HG02973 (cell line): ENCODE results near the gene NEK9.
A peak's percentile ranks its signal among the peaks of the same experiment; 100 is the strongest.
"Not testable (repeated sequence)": the region's sequence is repeated elsewhere in the genome, so short reads cannot be mapped to it uniquely, and the experiment has no call there.

Source experiments
- ATAC-seq: cut with Tn5 transposase; IDR thresholded peaks from one replicate; pipeline ENCODE4 v1.9.1; 2021; ENCODE audit warnings: moderate library complexity; ENCODE audit not compliant: unreplicated experiment

Gene NEK9

DNA sequence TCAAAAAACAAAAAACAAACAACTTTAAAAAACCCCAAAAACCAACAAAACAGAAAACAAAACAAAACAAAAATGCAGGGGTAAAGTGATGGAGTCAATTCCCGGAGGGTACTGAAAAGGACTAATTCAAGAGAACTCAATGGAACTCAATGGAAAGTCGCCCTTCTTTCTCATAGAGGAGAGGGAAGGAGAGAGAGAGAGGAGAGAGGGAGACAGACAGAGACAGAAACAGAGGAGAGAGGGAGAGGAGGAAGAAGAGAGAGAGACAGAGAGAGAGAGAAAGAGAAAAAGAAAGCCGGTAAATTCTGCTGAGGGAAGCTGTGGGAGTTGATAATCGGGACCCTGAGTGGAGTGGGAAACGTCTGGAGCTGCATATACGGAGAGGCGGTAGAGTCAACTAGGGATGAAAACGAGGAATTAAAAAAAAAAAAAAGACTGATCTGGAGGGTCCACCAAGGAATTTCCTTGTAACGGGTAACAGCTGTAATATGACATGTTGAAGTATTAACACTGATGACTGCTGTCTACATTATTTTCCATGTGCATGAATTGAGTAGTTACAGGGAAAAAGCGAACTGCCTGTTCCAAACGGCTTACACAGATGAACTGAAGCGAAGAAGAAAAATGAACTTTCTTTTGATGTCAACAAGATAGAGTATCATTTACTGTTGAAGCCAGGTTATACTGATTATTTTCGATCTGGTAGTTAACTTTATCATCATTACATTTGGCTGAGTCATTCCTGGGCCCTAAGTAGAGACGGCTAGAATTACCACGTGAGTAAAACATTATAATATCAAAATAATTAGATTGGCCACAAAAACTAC, 58.3 kb downstream of the NEK9 start:
- ATAC-seq: no peak

DNA sequence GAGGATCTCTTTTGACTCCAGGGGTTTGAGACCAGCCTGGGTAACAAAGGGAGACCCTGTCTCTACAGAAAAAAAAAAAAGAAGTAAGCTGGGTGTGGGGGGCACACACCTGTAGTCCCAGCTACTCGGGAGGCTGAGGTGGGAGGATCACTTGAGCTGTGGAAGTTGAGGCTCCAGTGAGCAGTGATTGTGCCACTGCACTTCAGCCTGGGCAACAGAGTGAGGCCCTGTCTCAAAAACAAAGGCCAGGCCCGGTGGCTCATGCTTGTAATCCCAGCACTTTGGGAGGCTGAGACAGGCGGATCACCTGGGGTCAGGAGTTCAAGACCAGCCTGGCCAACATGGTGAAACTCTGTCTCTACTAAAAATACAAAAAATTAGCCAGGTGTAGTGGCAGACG, 59.1 kb downstream of the NEK9 start:
- not testable (repeated sequence) for ATAC-seq

DNA sequence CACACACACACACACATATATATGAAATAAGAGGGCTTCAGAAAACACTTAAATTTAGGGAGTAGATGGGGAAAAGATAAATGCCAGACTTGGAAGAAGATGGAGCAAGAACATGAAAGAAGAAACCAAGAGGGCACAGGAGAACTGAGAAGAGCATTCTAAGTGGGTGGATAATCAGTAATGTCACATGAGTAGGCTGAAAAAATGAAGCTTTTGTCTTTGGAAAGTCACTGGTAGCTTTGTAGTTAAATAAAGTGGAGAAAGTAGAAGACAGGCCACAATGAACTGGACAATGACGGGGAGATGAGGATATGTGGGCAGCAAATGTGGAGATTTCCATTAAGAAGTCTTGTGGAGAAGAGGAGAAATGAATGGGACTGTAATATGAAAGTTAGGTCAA, 59.6 kb downstream of the NEK9 start:
- no peak for ATAC-seq

DNA sequence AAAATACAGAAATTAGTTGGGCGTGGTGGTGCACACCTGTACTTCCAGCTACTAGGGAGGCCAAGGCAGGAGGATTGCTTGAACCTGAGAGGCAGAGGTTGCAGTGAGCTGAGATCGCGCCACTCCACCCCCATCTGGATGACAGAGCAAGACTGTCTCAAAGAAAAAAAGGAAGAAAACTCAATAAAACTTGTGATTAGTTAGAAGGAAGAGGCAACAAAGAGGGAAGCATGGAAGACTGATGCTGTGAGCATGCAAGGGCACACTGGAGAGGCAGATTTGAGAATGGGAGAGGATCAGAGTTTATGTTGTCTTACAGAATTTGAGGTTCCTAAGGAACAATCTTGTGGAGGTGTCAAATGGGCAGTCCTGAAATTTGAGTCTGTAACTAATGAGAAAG, 60.2 kb downstream of the NEK9 start:
- no peak for ATAC-seq

DNA sequence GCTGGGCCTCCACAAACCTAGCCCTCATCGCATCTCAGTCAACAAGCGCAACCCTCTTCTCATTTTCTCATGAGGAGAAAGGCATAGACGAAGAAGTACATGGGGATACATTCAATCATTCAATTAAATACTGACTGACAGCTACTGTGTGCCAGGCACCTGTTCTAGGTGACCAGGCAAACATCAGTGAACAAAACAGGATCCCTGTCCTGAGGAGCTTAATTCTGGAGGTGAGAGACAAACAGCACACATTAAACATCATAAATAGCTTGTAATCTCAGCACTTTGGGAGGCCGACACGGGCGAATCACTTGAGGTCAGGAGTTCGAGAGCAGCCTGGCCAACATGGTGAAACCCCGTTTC, 62.7 kb downstream of the NEK9 start:
- ATAC-seq: no peak

DNA sequence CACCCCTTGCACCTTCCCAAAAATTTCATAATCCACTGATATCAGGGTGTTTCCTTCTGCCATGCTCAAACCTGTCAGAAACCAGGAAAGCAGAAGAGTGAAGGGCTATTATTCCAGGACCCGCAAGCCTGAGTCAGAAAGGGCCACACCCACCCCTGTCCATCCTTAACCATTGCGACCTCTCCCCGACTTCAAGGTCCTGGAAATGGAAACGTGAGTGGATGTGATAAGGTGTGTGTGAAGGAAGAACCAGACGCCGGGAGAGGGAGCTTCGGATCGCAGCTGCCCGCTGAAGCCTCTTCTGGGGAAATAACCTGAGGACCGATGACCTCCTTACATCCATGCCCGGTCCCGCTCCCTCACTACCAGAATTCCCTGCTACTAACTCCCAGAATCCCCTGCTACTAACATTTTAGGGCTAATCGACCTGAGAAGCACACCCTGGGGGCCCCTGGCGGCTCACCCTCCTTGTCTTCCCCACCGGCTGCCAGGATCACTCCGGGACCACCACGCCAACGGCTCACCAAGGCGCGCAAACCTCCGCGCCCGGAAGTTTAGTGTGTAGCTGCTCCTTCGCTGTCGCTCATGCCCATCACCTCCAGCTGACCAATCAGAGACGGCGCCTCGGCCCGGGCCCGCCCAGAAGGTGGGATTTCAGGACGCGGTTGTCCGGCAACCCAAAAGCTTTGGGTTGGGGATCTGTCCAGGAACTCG, 63.2 kb downstream of the NEK9 start, which contains the start of gene ACYP1:
Gene ACYP1 (minus strand): TSS at position 534 of the 714 bp plus-strand sequence. CDS start 471 bp downstream, at position 63.
- peak; percentile 97 for ATAC-seq

GRCh38 chr14:75063013-75063412, 63.8 kb downstream of the NEK9 start:
- no peak for ATAC-seq

GRCh38 chr14:75060420-75060819, 66.4 kb downstream of the NEK9 start:
- no peak for ATAC-seq

DNA sequence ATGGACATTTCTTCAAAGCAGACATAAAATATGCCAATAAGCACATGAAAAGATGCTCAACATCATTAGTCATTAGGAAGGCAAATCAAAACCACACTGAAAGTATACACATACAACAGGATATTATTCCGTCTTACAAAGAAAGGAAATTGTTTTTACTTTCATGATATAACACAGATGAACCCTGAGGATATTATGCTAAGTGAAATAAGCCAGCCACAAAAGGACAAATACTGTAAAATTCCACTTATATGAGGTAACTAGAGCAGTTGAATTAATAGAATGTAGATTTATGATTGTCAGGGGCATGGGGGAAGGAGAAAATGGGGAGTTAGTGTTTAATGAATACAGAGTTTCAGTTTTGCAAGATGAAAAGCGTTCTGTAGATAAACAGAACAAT, 67.2 kb downstream of the NEK9 start:
- no peak for ATAC-seq

DNA sequence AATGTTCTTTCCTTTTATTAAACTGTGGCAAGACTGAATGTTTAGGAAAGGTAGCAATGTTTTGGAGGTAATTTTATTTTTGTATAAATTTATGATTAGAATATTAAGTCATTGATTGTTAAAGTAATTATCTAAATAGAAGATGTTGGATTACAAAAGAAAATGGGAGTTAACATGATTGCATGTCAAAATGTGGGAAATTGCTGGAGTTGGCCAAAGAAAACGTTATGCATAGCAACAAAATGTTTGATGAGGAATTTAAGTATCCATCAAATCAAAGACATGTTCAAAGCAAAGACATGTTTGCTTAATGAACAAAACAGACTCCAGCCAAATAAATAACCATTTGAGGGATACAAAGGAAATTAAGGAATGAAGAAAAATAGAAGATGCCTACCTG, 72.4 kb downstream of the NEK9 start:
- ATAC-seq: no peak

- no peak for ATAC-seq
These were observed 73.2 kb downstream of the NEK9 start for GRCh38 chr14:75053396-75054291.

DNA sequence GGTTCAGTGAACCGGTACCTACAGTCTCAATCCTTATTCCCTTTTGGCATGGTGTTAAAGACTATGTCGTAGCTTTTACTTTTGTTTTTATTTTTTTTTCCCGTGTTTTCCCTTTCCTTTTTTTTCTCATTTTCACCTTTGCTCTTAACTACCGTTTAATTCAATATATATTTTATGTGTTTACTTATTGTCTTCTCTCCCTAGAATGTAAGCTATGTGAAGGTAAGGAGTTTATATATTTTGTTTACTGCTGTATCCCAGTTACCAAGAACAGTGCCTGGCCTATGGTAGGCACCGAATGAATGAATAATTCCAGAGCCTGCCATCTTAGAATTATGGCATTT, 75.3 kb downstream of the NEK9 start:
- no peak for ATAC-seq

DNA sequence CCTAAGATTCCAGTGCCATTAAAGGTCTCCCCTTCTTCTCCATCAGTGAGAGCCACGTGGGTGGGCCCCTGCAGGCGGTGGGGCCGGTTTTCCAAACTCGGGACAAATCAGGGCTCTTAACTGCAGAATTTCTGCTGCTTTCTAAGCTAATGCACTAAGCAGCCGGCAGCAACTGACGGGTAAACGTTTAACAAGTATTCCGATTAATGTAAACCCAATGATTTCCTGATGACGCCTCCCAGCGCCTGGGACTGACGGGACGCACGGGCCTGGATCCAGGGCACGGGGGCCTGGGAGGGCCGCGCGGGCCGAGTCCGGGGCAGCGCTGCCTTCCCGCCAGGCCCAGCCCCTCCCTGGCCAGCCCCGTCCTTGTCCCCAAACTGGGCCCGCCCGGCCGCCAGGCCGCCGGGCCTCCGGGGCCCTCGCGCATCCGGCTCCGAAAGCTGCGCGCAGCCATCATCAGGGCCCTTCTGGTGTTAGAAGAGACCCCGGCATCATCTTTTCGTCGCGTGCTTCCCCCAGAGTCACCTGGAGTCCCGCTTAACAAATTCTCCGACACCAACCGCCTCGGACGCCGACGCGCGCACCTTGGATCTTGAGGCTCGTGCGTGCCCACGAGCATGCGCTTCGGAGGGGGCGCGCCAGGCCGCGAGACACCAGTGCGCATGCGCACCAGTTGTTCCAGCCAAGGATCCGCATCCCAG, 75.8 kb downstream of the NEK9 start, which contains the start of gene MLH3:
Gene MLH3 (minus strand): TSS at position 616 of the 704 bp plus-strand sequence. CDS start 1,812 bp downstream, outside the sequence.
- ATAC-seq: peak; percentile 56

GRCh38 chr14:75049731-75050201, 77.1 kb downstream of the NEK9 start:
- no peak for ATAC-seq

DNA sequence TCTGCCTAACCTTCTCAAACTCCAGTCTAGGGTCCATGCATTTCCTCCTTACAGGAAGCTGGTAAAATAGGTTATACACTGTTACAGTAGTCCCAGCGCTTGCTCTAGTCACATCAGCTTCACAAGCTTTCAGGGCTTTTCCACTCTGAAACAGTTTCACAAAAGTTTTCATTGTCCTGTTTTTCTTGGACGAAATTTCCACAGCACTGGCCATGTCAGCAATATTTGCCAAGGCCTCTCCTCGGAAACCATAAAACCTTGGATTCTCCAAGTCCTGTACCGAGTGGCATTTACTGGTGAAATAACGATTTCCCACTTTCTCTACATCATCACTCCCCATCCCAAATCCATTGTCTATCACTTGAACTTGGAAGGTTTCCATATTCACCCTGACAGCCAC, 77.7 kb downstream of the NEK9 start:
- ATAC-seq: no peak

- no peak for ATAC-seq
These were observed 78.7 kb downstream of the NEK9 start for GRCh38 chr14:75048101-75048500.

DNA sequence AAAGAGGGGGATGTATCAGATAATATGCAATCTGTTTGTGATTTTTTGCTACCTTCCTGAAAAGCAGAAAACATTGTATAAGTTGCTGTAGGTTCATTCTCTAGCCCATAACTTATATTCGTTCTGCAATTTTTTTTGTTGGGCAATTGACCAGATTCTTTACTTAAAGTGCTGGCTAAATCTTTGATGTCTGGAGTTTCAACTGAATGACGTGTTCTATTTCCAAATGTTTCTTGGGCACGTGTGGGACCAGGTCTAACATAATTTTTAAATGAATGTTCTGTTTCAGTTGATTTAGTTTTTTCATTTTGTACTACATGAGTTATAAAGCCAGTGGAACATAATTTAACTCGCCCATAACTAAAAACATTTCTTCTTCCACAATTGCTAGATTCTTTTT, 79.3 kb downstream of the NEK9 start:
- no peak for ATAC-seq

DNA sequence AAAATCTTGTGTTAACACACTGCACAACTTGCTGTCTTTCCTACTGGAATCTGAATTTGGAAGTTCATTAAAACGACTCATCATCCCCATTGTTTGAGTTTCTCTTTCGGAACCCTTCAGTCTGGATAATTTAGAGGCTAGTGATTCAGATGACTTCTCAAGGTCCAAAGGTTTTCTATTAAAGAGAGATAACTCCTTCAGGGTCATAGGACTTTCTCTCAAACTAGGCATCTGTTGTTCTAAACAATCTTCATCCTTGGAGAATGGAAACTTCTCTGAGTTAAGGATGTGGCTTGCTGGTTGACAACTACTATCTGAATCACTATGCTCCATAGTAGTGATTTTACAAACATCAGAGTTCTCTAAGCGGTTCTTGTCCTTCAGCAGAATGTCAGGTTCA, 79.9 kb downstream of the NEK9 start:
- ATAC-seq: no peak

DNA sequence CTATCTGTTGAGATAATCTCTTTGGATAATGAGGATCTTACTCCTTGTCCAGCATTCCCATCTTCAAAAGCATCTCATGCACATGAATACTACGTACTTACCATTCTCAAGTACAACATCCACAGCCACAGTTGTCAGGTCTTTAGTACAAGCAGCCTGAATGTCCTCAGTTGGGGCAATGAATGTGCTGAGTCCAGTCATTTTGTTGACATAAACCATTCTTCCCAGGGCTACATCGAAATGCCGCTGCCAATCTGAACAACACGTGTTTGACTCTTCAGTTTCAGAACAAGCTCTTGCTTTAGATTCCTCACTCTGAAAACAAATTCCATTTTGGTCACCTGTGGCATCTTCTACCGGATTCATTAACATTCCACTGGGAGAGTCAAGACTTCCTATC, 80.6 kb downstream of the NEK9 start:
- no peak for ATAC-seq

DNA sequence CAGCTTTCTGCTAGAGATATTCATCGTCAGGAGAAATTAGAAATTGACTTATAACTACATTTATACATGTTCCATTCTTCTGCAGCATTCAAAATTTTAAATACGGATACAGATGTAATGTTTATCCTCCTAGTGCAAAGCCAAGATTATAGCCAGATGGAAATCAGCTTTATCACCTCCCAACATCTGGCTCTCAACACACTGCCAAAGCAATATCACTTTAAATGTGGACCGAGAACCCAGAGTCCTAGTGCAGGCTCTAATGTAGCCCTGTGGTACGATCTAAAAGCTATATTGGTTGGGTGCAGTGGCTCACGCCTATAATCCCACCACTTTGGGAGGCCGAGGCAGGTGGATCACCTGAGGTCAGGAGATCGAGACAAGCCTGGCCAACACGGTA, 82.1 kb downstream of the NEK9 start:
- no peak for ATAC-seq

DNA sequence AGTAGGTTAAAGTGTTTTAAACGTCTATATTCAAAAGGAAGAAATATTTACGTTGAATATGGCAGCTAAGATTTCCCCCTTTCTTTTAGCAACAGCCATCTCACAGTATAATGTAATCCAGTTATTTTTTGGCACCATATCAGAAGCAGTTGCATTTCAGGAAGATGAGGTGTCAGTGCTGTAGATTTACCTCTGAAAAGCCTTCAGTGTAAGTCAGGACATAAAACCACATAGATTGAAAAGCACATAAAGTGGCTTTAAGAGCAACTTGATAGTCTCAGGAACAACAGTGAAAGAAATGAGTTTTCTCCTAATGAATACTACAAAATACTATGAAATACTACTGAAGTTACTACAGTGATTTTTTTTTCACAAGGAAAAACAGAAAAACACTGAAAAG, 82.5 kb downstream of the NEK9 start:
- no peak for ATAC-seq
